ENCODE measurements around the gene TRMT2A. TPM values are rescaled to one million over a fixed set of nuclear protein-coding genes. Genes with fewer than 3 reads are reported as not detected.

Gene TRMT2A
- total RNA-seq, 4 donors from 2014 or later, result 16.9 to 38.0 (median 28.2) TPM

DNA sequence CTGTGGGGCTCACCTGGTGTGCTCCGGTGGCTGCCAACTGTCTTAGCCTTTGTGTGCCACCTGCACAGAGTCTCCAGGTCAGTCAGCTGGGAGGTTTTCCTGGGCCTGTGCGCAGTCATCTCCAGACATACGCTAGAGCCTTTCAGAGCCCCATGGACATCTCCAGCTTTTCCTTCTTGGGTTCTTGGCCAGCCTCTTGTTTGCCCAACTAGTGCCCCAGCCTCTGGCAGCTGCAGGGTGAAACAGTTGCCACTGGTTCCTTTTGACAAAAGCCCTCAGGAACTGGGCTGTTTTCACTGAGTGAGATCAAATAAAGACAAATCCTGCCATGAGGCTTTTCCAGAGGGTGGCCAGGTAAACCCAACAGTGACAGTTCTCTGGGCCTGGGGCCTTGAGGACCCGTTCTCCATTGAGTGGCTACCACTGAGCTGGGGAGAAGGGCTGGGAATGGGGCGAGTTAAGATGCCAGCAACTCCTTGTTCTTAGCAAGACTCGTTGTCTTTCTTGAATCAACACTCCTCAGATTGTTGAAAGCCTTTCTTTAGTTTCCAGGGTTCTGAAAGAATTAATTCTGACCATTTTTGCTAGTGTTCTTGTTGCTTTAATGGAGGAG lies 17.8 kb downstream of the TRMT2A start:
- in situ Hi-C loops (cut with MboI; ENCODE audit: low sequenced_read_pairs in 4 of 4) (no loop called here), intact Hi-C loops (cut with DNase I; ENCODE audit: low total_unique reads) (no loop called here)
- no peak overlapping the region for H3K27ac ChIP-seq
- H3K4me1 ChIP-seq, result peaks cover 10 to 11% of the 10 kb centered on the region in 2 donors
- no peak for TF ChIP-seq POLR2A (IDR thresholded peaks at IDR 0.05)
- TF ChIP-seq, protein P1, sequence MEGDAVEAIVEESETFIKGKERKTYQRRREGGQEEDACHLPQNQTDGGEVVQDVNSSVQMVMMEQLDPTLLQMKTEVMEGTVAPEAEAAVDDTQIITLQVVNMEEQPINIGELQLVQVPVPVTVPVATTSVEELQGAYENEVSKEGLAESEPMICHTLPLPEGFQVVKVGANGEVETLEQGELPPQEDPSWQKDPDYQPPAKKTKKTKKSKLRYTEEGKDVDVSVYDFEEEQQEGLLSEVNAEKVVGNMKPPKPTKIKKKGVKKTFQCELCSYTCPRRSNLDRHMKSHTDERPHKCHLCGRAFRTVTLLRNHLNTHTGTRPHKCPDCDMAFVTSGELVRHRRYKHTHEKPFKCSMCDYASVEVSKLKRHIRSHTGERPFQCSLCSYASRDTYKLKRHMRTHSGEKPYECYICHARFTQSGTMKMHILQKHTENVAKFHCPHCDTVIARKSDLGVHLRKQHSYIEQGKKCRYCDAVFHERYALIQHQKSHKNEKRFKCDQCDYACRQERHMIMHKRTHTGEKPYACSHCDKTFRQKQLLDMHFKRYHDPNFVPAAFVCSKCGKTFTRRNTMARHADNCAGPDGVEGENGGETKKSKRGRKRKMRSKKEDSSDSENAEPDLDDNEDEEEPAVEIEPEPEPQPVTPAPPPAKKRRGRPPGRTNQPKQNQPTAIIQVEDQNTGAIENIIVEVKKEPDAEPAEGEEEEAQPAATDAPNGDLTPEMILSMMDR (IDR thresholded peaks at IDR 0.05 in 4 of 5, conservative IDR thresholded peaks at IDR 0.05 in 1 of 5), result no peak
- H3K4me3 ChIP-seq, result no peak overlapping the region
- H3K36me3 ChIP-seq, result peaks cover 0 to 76% of the 10 kb centered on the region in 2 donors
- no peaks in the 10 kb centered on the region for H3K9me3 ChIP-seq
- H3K27me3 ChIP-seq, result no peaks in the 10 kb centered on the region
- DNase-seq (no peak), ATAC-seq (no peak)

DNA sequence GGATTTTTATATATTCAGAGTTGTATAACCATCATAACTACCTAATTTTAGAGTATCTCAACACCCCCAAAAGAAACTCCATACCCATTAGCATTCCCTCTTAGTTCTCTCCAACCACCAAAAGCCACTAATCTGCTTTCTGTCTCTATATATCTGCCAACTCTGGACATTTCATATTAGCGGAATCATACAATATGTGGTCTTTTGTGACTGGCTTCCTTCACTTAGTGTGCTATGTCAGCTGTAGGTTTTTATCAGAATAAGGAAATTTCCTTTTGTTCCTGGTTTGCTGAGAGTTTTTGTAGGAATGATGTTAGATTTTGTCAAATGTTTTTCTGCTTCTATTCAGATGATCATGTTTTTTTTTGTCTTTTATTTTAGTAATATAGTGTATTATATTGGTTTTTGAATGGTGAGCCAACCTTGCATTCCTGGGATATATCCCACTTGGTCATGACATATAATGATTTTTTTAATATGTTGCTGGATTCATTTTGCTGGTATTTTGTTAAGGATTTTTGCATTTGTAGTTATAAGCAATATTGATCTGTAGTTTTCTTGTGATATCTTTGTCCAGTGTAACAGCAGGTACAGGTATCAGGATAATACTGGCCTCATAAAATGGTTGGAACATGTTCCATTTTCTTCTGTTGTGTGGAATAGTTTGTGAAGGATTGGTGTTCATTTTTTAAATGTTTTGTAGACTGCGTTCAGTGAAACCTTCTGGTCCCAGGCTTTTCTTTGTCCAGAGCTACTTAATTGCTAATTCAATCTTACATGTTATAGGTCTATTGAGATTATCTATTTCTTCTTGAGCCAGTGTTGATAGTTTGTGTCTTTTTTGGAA lies 20.2 kb downstream of the TRMT2A start:
- no peak for ATAC-seq

DNA sequence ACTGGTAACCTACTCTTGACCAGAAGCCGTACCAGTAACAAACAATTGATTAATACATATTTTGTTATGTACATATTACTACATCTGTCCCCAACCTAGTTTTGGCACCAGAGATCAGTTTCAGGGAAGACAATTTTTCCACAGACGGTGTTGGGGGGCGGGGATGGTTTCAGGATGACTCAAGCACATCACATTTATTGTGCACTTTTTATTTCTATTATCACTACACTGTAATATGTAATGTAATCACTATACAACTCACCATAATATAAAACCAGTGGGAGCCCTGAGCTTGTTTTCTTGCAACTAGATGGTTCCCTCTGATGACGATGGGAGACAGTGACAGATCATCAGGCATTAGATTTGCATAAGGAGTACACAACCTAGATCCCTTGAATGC lies 21.5 kb downstream of the TRMT2A start:
- H3K9me3 ChIP-seq, result no peaks in the 10 kb centered on the region
- intact Hi-C loops (cut with DNase I; ENCODE audit: low total_unique reads), result no loop called here
- H3K4me1 ChIP-seq, result peaks cover 11 to 13% of the 10 kb centered on the region in 2 donors
- no peak overlapping the region for H3K4me3 ChIP-seq
- in situ Hi-C loops (cut with MboI; ENCODE audit: low sequenced_read_pairs in 4 of 4), result no loop called here
- TF ChIP-seq, protein P1 (IDR thresholded peaks at IDR 0.05 in 4 of 5, conservative IDR thresholded peaks at IDR 0.05 in 1 of 5), result no peak
- TF ChIP-seq POLR2A (IDR thresholded peaks at IDR 0.05), result no peak
- no peaks in the 10 kb centered on the region for H3K27me3 ChIP-seq
- DNase-seq (no peak), ATAC-seq (no peak)
- peaks cover 0 to 89% of the 10 kb centered on the region in 2 donors for H3K36me3 ChIP-seq
- H3K27ac ChIP-seq, result no peak overlapping the region

More for the DNA sequence above, 20.2 kb downstream of the TRMT2A start:
- Histone ChIP-seq H3K9me3 (no peaks in the 10 kb centered on the region), H3K36me3 (peaks cover 0 to 89% of the 10 kb centered on the region in 2 donors), H3K4me3 (no peak overlapping the region), H3K27me3 (no peaks in the 10 kb centered on the region), H3K27ac (no peak overlapping the region), H3K4me1 (peaks cover 11 to 13% of the 10 kb centered on the region in 2 donors)
- no peak for TF ChIP-seq POLR2A (IDR thresholded peaks at IDR 0.05)
- TF ChIP-seq, protein P1 (IDR thresholded peaks at IDR 0.05 in 4 of 5, conservative IDR thresholded peaks at IDR 0.05 in 1 of 5), result no peak
- no peak for DNase-seq
- intact Hi-C loops (cut with DNase I; ENCODE audit: low total_unique reads) (no loop called here), in situ Hi-C loops (cut with MboI; ENCODE audit: low sequenced_read_pairs in 4 of 4) (no loop called here)

DNA sequence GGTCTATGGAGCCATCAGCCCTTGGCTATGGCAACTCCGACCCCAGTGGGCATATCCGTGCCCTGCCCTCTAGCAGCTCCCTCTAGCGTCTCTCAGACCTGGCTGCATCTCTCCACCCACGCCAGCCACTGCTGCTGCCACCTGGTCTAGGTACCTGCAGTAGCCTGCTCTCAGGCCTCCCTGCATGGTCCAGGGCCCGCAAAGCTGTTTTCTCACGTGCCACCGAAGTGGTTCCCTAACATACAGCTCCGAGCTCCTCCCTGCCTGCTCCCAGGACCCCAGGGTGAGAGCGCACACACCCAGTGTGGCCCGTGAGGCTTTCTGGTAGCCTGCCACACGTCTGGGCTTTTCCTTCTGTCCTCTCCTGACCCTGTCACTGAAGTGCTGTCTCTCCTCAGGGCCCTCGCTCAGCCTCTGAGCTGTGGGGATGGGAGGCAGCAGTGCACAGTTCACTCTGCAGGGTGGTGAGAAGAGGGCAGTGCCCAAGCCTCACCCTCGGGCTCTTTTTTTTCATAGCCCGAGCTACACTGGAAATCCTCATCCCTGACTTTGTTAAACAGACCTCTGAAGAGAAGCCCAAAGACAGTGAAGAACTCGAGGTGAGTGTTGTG lies 22.7 kb downstream of the TRMT2A start:
- H3K9me3 ChIP-seq, result no peaks in the 10 kb centered on the region
- H3K4me1 ChIP-seq, result peaks cover 11 to 13% of the 10 kb centered on the region in 2 donors
- H3K27ac ChIP-seq, result peak overlapping the region; percentile 71 to 88 (median 79)
- no peak for ATAC-seq
- DNase-seq, result no peak
- no peak for TF ChIP-seq POLR2A (IDR thresholded peaks at IDR 0.05)
- TF ChIP-seq, protein P1 (IDR thresholded peaks at IDR 0.05 in 4 of 5, conservative IDR thresholded peaks at IDR 0.05 in 1 of 5), result no peak
- no peaks in the 10 kb centered on the region for H3K27me3 ChIP-seq
- no peak overlapping the region for H3K4me3 ChIP-seq
- in situ Hi-C loops (cut with MboI; ENCODE audit: low sequenced_read_pairs in 4 of 4), result no loop called here
- intact Hi-C loops (cut with DNase I; ENCODE audit: low total_unique reads), result no loop called here
- H3K36me3 ChIP-seq, result peaks cover 0 to 90% of the 10 kb centered on the region in 2 donors
